Thoracic aorta (tissue), 2 donors: Measurements from ENCODE around the gene OR6Y1. TPM values are rescaled to one million over a fixed set of nuclear protein-coding genes. Genes with fewer than 3 reads are reported as not detected.

Source experiments
- ATAC-seq: fragments of 150-250 bp; one replicate; pipeline ENCODE4 v1.8.0; 2017; ENCODE audit warnings: low read depth; ENCODE audit not compliant: insufficient number of reproducible peaks, low FRiP score
- DNase-seq: peaks from one replicate; pipeline ENCODE4 v3.0.0-alpha.2; 2020; ENCODE audit warnings: low spot score
- H3K27ac ChIP-seq, 2 donors: fragments of 200-600 bp; sonication (generic); 1 replicate in 1 of 2; 2 replicates in 1 of 2; pipeline ENCODE4 v1.5.1; 2016; ENCODE audit warnings: mild to moderate bottlenecking in 2 of 2, moderate library complexity in 2 of 2
- H3K27me3 ChIP-seq: fragments of 200-600 bp; sonication (generic); replicated peaks from 2 replicates; pipeline ENCODE4 v1.6.0; 2016; ENCODE audit warnings: mild to moderate bottlenecking; ENCODE audit not compliant: insufficient read depth
- H3K36me3 ChIP-seq: fragments of 200-600 bp; sonication (generic); one replicate; pipeline ENCODE4 v1.5.1; 2016
- H3K4me1 ChIP-seq, 2 donors: fragments of 200-600 bp; sonication (generic); 1 replicate in 1 of 2; 2 replicates in 1 of 2; pipeline versions ENCODE4 v1.5.1 to v1.6.0; 2016; ENCODE audit warnings: low read depth in 2 of 2, mild to moderate bottlenecking in 1 of 2; ENCODE audit not compliant: control insufficient read depth in 1 of 2
- H3K4me3 ChIP-seq: fragments of 200-600 bp; sonication (generic); 2 replicates; pipeline ENCODE4 v1.5.1; 2016; ENCODE audit warnings: mild to moderate bottlenecking
- H3K9me3 ChIP-seq: fragments of 200-600 bp; sonication (generic); 2 replicates; pipeline ENCODE4 v1.5.1; 2016
- CTCF ChIP-seq: fragments of 200-600 bp; sonication (generic); IDR thresholded peaks from one replicate; pipeline ENCODE4 v1.5.1; 2019; ENCODE audit warnings: antibody characterized with exemption
- total RNA-seq, 2 donors: library from RNA; depleted of rRNA; stranded (reverse); fragments of >200 nt; gene quantifications; one replicate each; pipeline versions ENCODE4 v1.1.0 to v1.2.3, GENCODE V29; 2016

The OR6Y1 gene
- total RNA-seq, 2 donors from 2014 or later: not detected

GRCh38 chr1:158559696-158560095 lies 5.5 kb upstream of the OR6Y1 start:
- TF ChIP-seq CTCF: no peak
- Histone ChIP-seq H3K27me3 (no peaks in the 10 kb centered on the region), H3K4me3 (no peak overlapping the region), H3K27ac (no peak overlapping the region), H3K9me3 (no peaks in the 10 kb centered on the region), H3K36me3 (no peaks in the 10 kb centered on the region), H3K4me1 (no peaks in the 10 kb centered on the region)
- ATAC-seq (no peak), DNase-seq (no peak)

- TF ChIP-seq CTCF: no peak
- H3K36me3 ChIP-seq: no peaks in the 10 kb centered on the region
- no peak for DNase-seq
- no peak overlapping the region for H3K4me3 ChIP-seq
- H3K9me3 ChIP-seq: no peaks in the 10 kb centered on the region
- no peaks in the 10 kb centered on the region for H3K27me3 ChIP-seq
- no peaks in the 10 kb centered on the region for H3K4me1 ChIP-seq
- H3K27ac ChIP-seq: no peak overlapping the region
- ATAC-seq: no peak
Observed at GRCh38 chr1:158552296-158552695, 1.9 kb downstream of the OR6Y1 start.

GRCh38 chr1:158547533-158547932 lies 6.7 kb downstream of the OR6Y1 start:
- H3K27me3 ChIP-seq: no peaks in the 10 kb centered on the region
- DNase-seq (no peak), ATAC-seq (no peak)
- no peaks in the 10 kb centered on the region for H3K36me3 ChIP-seq
- H3K4me3 ChIP-seq: no peak overlapping the region
- no peaks in the 10 kb centered on the region for H3K4me1 ChIP-seq
- no peaks in the 10 kb centered on the region for H3K9me3 ChIP-seq
- no peak overlapping the region for H3K27ac ChIP-seq
- no peak for TF ChIP-seq CTCF

- TF ChIP-seq CTCF: no peak
Observed at GRCh38 chr1:158537609-158538008, 16.6 kb downstream of the OR6Y1 start.

GRCh38 chr1:158534496-158534895 lies 19.7 kb downstream of the OR6Y1 start:
- Histone ChIP-seq H3K36me3 (no peaks in the 10 kb centered on the region), H3K27ac (no peak overlapping the region), H3K4me3 (no peak overlapping the region), H3K27me3 (no peaks in the 10 kb centered on the region), H3K4me1 (no peaks in the 10 kb centered on the region), H3K9me3 (no peaks in the 10 kb centered on the region)
- no peak for DNase-seq
- ATAC-seq: no peak
- TF ChIP-seq CTCF: no peak

More at GRCh38 chr1:158537609-158538008, 16.6 kb downstream of the OR6Y1 start:
- no peaks in the 10 kb centered on the region for H3K36me3 ChIP-seq
- H3K4me3 ChIP-seq: no peak overlapping the region
- DNase-seq (no peak), ATAC-seq (no peak)
- H3K27me3 ChIP-seq: no peaks in the 10 kb centered on the region
- H3K9me3 ChIP-seq: no peaks in the 10 kb centered on the region
- no peak overlapping the region for H3K27ac ChIP-seq
- H3K4me1 ChIP-seq: no peaks in the 10 kb centered on the region
